Pancreas (tissue), 10 donors: ENCODE data around the gene SWSAP1. TPM values are rescaled to one million over a fixed set of nuclear protein-coding genes. Genes with fewer than 3 reads are reported as not detected.

Experiments used
- ATAC-seq, 4 donors: fragments of 200-7000 bp; cut with Tn5 transposase; one replicate each; pipeline versions ENCODE4 v1.8.0 to v1.9.1; 2020; ENCODE audit warnings: mild to moderate bottlenecking in 4 of 4, moderate library complexity in 4 of 4
- DNase-seq, 6 donors: peaks; one replicate each; pipeline ENCODE4 v3.0.0-alpha.2; 2020
- FAIRE-seq: peaks from 2 replicates; lab custom pipeline; 2012; peaks lifted over from hg19 to GRCh38; lab: Jason Lieb, UNC
- H3K27ac ChIP-seq, 4 donors: fragments of 200-600 bp; sonication (generic); 1 replicate in 3 of 4; 2 replicates in 1 of 4; pipeline versions ENCODE4 v1.5.0 to v1.8.0; 2020
- H3K27me3 ChIP-seq, 4 donors: fragments of 200-600 bp; one replicate each; pipeline ENCODE4 v1.8.0; 2021
- H3K36me3 ChIP-seq, 3 donors: fragments of 200-600 bp; sonication (generic) in 1 of 3; one replicate each; pipeline versions ENCODE4 v1.5.0 to v1.8.0; 2020 to 2021
- H3K4me1 ChIP-seq, 3 donors: fragments of 200-600 bp; one replicate each; pipeline ENCODE4 v1.8.0; 2021
- H3K4me3 ChIP-seq, 4 donors: fragments of 200-600 bp; sonication (generic) in 2 of 4; one replicate each; pipeline versions ENCODE4 v1.5.0 to v1.8.0; 2020 to 2021
- H3K9me3 ChIP-seq, 4 donors: fragments of 200-600 bp; one replicate each; pipeline ENCODE4 v1.8.0; 2021
- CTCF ChIP-seq, 4 donors: fragments of 200-600 bp; sonication (generic) in 3 of 4; IDR thresholded peaks; one replicate each; pipeline versions ENCODE4 v1.5.0 to v1.8.0; 2021; ENCODE audit warnings: antibody characterized with exemption in 4 of 4
- WGBS, 2 donors: extraction: QIAGEN DNeasy Blood & Tissue Kit; methylation state at CpG; one replicate each; pipeline ENCODE4 v1.1.7; 2013; 5-methylcytosine and 5-hydroxymethylcytosine counted together
- intact Hi-C, 3 donors: fragments of 100-400 bp; cut with DNase I; formaldehyde crosslinking; loops; one replicate each; pipeline versions ENCODE4 v1.11.1 to v1.14.2; 2022
- polyA plus RNA-seq, 2 donors: library from polyadenylated mRNA; stranded (reverse); fragments of 200-250 nt; gene quantifications; one replicate each; pipeline ENCODE4 v1.2.3, GENCODE V29; 2013
- total RNA-seq, 6 donors: library from RNA; stranded (reverse); fragmentation: NEBNext Ultra II Directional in 4 of 6; extraction: Animal tissue kit (Norgen Biotek cat#: 25700) in 4 of 6; gene quantifications; one replicate each; pipeline versions ENCODE4 v1.2.1 to v1.2.4, GENCODE V29; 2021 to 2023
- donor health status: healthy with polysubstance abuse.
- donor health status: DM: no; HTN: no; CAD: no; lungs with moderate emphysema.
- donor health status: DM: no; HTN: no; CAD: no.
- donor health status: control.
- donor health status: control.
- donor health status: Bipolar disorder and iron deficiency.
- donor health status: DM: yes; HTN: yes; CAD: no.
- donor health status: DM: no; HTN: no; CAD: no.
- donor health status: DM: no; HTN: no; CAD: no.
- donor health status: DM: yes; HTN: yes; CAD: no.

SWSAP1 gene
- total and polyA plus RNA-seq, 8 donors, result 0.55 to 2.7 (median 1.3) TPM

DNA sequence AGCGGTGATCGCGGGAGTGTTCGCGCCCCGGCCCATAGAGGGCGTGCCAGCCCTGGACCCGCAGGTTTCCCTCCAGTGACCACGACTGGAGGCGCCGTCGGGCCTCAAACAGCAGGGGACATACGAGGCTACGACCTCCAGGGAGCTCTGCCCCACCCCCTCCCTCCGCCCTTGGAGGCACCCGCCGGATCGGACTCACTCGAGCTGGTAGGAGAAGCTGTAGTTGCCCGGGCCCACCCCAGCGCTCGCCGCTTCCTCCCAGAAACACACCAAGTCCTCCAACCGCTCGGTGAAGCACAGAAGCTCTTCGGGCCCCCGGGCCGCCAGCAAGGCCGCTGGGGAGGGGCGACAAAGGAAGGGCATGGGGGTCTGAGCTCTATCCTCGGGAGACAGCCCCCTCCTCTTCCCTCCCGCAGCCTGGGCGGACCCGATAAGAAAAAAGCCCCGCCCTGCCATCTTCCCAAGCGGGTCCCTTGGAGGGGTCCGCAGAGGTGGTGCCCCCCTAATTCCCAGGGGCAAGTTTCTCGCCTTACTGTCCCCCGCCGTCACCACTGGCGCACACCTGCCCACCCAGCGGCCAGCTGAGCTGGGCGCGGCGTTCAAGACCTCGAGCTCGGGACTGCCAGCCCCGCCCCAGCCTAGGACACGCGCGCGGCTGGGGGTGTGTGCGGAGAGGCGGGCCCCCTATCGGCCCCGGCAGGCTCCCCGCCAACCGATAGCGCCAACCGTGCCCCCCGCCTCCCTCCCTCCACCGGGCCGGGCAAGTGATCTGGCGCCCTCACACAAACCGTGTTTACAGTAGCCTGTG, 8.6 kb downstream of the SWSAP1 start:
- peak; percentile 57 to 77 (median 66) for TF ChIP-seq CTCF (IDR thresholded peaks at IDR 0.05)
- peak; percentile 48 to 88 (median 67) for DNase-seq
- Histone ChIP-seq H3K4me1 (peaks cover 0 to 11% (median 0%) of the 10 kb centered on the region in 3 donors), H3K9me3 (no peaks in the 10 kb centered on the region), H3K36me3 (no peaks in the 10 kb centered on the region), H3K27ac (no peak overlapping the region), H3K27me3 (no peaks in the 10 kb centered on the region), H3K4me3 (peak overlapping the region; percentile 12 to 55 (median 33))
- intact Hi-C loops, result no loop called here
- no peak for FAIRE-seq
- WGBS, 2 donors, result 2% methylated on average over 39 to 65 of the region's 65 CpGs
- ATAC-seq, result peak; percentile 27 to 40 (median 38)

DNA sequence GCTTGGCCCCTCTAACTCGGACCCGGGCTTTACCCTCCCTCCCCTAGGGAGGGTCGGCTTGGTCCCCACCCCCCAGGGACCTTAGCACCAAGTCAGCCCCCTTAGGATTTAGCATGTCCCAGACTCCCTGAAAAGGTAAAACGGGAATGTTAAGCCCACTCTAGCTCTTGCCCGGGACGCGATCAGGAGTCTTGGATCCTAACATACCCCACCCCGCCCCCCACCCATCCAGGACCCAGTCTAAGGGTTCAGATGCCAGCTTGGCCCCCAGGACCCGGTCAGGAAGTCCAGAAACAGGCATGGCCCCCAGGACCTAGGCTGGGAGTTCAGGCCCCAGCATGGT, 9.2 kb downstream of the SWSAP1 start:
- Histone ChIP-seq H3K27me3 (no peaks in the 10 kb centered on the region), H3K4me3 (peak overlapping the region; percentile 12 to 55 (median 33)), H3K4me1 (peaks cover 0 to 6% (median 0%) of the 10 kb centered on the region in 3 donors), H3K9me3 (no peaks in the 10 kb centered on the region), H3K27ac (peak overlapping the region; percentile 25 to 63 (median 48)), H3K36me3 (no peaks in the 10 kb centered on the region)
- ATAC-seq, result peak in 2 of 4 donors; percentile 0
- WGBS, 2 donors, result 1 to 2% methylated on average over 9 of the region's 9 CpGs
- DNase-seq, result no peak
- intact Hi-C loops, result no loop called here
- no peak for TF ChIP-seq CTCF (IDR thresholded peaks at IDR 0.05)
- no peak for FAIRE-seq

GRCh38 chr19:11384778-11385129, 10.3 kb downstream of the SWSAP1 start:
- Histone ChIP-seq H3K27me3 (no peaks in the 10 kb centered on the region), H3K4me1 (peaks cover 0 to 4% (median 0%) of the 10 kb centered on the region in 3 donors), H3K36me3 (no peaks in the 10 kb centered on the region), H3K27ac (no peak overlapping the region), H3K4me3 (no peak overlapping the region), H3K9me3 (no peaks in the 10 kb centered on the region)
- TF ChIP-seq CTCF (IDR thresholded peaks at IDR 0.05), result no peak
- intact Hi-C loops, result no loop called here
- DNase-seq (no peak), ATAC-seq (no peak), FAIRE-seq (no peak)
- WGBS, 2 donors, result 71 to 74% methylated on average over 5 of the region's 5 CpGs

- H3K27ac ChIP-seq, result no peak overlapping the region
- no peaks in the 10 kb centered on the region for H3K9me3 ChIP-seq
- no peak for TF ChIP-seq CTCF (IDR thresholded peaks at IDR 0.05)
Measured at GRCh38 chr19:11387162-11388034, 12.9 kb downstream of the SWSAP1 start.

More at GRCh38 chr19:11387162-11388034, 12.9 kb downstream of the SWSAP1 start:
- no peaks in the 10 kb centered on the region for H3K36me3 ChIP-seq
- H3K4me3 ChIP-seq, result no peak overlapping the region
- FAIRE-seq (no peak), ATAC-seq (no peak), DNase-seq (no peak)
- intact Hi-C loops, result no loop called here
- WGBS, 2 donors, result 74 to 77% methylated on average over 19 of the region's 19 CpGs
- no peaks in the 10 kb centered on the region for H3K27me3 ChIP-seq
- H3K4me1 ChIP-seq, result no peaks in the 10 kb centered on the region
